HepG2 (cell line): Measurements from ENCODE around the gene IL2RG. TPM values are rescaled to one million over a fixed set of nuclear protein-coding genes. Genes with fewer than 3 reads are reported as not detected.
A peak's percentile ranks its signal among the peaks of the same experiment; 100 is the strongest.

Experiments
- HDAC2 ChIP-seq: sonication (generic); formaldehyde crosslinking; IDR thresholded peaks from 2 replicates; pipeline ENCODE4 v1.4.0; 2020; ENCODE audit warnings: missing genetic modification reagents
- JUN ChIP-seq: sonication (generic); formaldehyde crosslinking; IDR thresholded peaks from 2 replicates; pipeline ENCODE4 v1.4.0; 2020; ENCODE audit warnings: mild to moderate bottlenecking, missing genetic modification reagents
- KAT7 ChIP-seq: IDR thresholded peaks from 2 replicates; pipeline ENCODE4 v1.6.1; 2018; ENCODE audit warnings: borderline replicate concordance, missing compliant biosample characterization
- RXRB ChIP-seq: IDR thresholded peaks from 2 replicates; pipeline ENCODE4 v1.6.1; 2016; ENCODE audit warnings: borderline replicate concordance, missing genetic modification reagents, missing compliant biosample characterization
- SMC3 ChIP-seq: IDR thresholded peaks from 2 replicates; pipeline ENCODE4 v1.6.1; 2011; ENCODE audit warnings: low read length, improper control_type of control experiment
- TBP ChIP-seq: sonication (generic); formaldehyde crosslinking; IDR thresholded peaks from 2 replicates; pipeline ENCODE4 v1.5.0; 2020; ENCODE audit warnings: missing genetic modification reagents
- ZC3H4 ChIP-seq: sonication (generic); formaldehyde crosslinking; IDR thresholded peaks from 2 replicates; pipeline ENCODE4 v1.4.0; 2020; ENCODE audit warnings: missing genetic modification reagents, borderline replicate concordance
- ZKSCAN5 ChIP-seq: sonication (generic); formaldehyde crosslinking; IDR thresholded peaks from 2 replicates; pipeline ENCODE4 v1.5.1; 2020; ENCODE audit warnings: mild to moderate bottlenecking, missing genetic modification reagents
- ZKSCAN8 ChIP-seq: IDR thresholded peaks from 2 replicates; pipeline ENCODE4 v1.6.1; 2016; ENCODE audit warnings: borderline replicate concordance, missing genetic modification reagents, missing compliant biosample characterization
- ZNF33B ChIP-seq: sonication (generic); formaldehyde crosslinking; IDR thresholded peaks from 2 replicates; pipeline ENCODE4 v1.5.1; 2020; ENCODE audit warnings: mild to moderate bottlenecking, missing genetic modification reagents
- ZNF34 ChIP-seq: sonication (generic); formaldehyde crosslinking; IDR thresholded peaks from 2 replicates; pipeline ENCODE4 v1.4.0; 2020; ENCODE audit warnings: mild to moderate bottlenecking, missing genetic modification reagents, borderline replicate concordance
- ZNF569 ChIP-seq: sonication (generic); formaldehyde crosslinking; IDR thresholded peaks from 2 replicates; pipeline ENCODE4 v1.5.0; 2020; ENCODE audit warnings: mild to moderate bottlenecking, missing genetic modification reagents, moderate library complexity, borderline replicate concordance
- ZNF879 ChIP-seq: sonication (generic); formaldehyde crosslinking; IDR thresholded peaks from 2 replicates; pipeline ENCODE4 v1.8.1; 2023; ENCODE audit warnings: missing genetic modification reagents
- ZSCAN29 ChIP-seq: sonication (generic); formaldehyde crosslinking; conservative IDR thresholded peaks from 2 replicates; pipeline ENCODE4 v1.4.0; 2020; ENCODE audit warnings: mild to moderate bottlenecking, missing genetic modification reagents
- polyA plus RNA-seq, 8 experiments: library from polyadenylated mRNA; depleted of rRNA in 3 of 8; stranded (reverse) in 7 of 8; unstranded in 1 of 8; fragments of >200 nt; fragmentation: Illumina TruSeq in 4 of 8; extraction: Trizol in 4 of 8; gene quantifications; 2 replicates each; pipeline versions ENCODE4 v1.2.1 to v1.2.3, GENCODE V29; 2011 to 2016; ENCODE audit warnings: low read depth in 4 of 8, missing spikeins in 1 of 8, mixed read lengths in 1 of 8; ENCODE audit not compliant: insufficient read depth in 1 of 8
- total RNA-seq, 5 experiments: library from RNA; depleted of rRNA; stranded (reverse); fragments of >200 nt; fragmentation: Illumina TruSeq; extraction: Trizol; gene quantifications; 2 replicates each; pipeline ENCODE4 v1.2.3, GENCODE V29; 2016; ENCODE audit warnings: low read depth in 1 of 5
- TF ChIP-seq, protein P1 (sequence below): sonication (generic); formaldehyde crosslinking; IDR thresholded peaks from 2 replicates; pipeline ENCODE4 v1.5.0; 2020; ENCODE audit warnings: mild to moderate bottlenecking, missing genetic modification reagents
- TF ChIP-seq, protein P2 (sequence below): sonication (generic); formaldehyde crosslinking; IDR thresholded peaks from 2 replicates; pipeline ENCODE4 v1.5.0; 2020; ENCODE audit warnings: missing genetic modification reagents, mild to moderate bottlenecking, borderline replicate concordance
- TF ChIP-seq, protein P3 (sequence below), 2 experiments: IDR thresholded peaks; 2 replicates each; pipeline ENCODE4 v1.6.1; 2011 to 2012; ENCODE audit warnings: low read length in 2 of 2, borderline replicate concordance in 1 of 2, low read depth in 1 of 2, mild to moderate bottlenecking in 1 of 2, moderate library complexity in 1 of 2
- TF ChIP-seq, protein P4 (sequence below): sonication (generic); formaldehyde crosslinking; IDR thresholded peaks from 2 replicates; pipeline ENCODE4 v1.5.0; 2020; ENCODE audit warnings: mild to moderate bottlenecking, missing genetic modification reagents, borderline replicate concordance

IL2RG gene
- total and polyA plus RNA-seq, 2 of the 13 experiments (the other 11 are each of a cell fraction or from before 2014, with no cell fraction given) = 0.98 TPM; not detected in 1

DNA sequence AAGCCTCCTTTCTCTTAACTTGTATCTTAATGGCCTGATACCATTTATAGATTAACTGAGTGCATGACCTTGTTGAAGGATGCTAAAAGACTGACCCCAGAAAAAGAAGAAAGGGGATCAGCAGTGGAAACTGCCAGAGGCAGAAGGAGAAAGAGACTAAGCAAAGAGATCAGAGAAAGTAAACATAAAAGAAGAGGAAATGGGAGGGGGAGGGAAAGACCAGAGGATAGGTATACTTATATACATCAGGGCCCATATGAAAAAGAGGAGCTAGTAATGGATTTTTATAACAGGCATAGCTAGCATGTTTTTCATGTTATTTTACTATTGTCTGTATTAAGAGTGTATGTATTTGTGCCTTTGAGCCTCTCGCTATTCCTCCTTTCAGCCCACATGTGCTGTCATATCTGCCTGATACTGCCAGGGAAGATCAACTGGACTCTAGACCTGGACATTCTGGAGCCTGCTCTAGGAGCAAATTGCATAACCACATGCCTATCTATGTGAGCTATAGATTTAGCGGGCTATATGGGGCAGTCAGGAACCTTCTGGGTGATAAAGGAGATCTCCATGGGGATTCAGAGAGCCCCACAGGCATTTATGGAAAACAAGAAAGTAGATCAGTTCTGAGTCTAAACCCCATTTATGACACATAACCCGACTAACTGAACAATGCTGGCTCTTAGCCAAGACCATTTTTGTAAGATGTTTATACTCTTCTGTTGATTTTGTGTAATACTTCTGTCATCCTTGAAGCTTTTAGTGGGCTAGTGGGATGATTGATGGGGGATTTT is 29.9 kb downstream of the IL2RG start (continued):
- TF ChIP-seq, protein P1, sequence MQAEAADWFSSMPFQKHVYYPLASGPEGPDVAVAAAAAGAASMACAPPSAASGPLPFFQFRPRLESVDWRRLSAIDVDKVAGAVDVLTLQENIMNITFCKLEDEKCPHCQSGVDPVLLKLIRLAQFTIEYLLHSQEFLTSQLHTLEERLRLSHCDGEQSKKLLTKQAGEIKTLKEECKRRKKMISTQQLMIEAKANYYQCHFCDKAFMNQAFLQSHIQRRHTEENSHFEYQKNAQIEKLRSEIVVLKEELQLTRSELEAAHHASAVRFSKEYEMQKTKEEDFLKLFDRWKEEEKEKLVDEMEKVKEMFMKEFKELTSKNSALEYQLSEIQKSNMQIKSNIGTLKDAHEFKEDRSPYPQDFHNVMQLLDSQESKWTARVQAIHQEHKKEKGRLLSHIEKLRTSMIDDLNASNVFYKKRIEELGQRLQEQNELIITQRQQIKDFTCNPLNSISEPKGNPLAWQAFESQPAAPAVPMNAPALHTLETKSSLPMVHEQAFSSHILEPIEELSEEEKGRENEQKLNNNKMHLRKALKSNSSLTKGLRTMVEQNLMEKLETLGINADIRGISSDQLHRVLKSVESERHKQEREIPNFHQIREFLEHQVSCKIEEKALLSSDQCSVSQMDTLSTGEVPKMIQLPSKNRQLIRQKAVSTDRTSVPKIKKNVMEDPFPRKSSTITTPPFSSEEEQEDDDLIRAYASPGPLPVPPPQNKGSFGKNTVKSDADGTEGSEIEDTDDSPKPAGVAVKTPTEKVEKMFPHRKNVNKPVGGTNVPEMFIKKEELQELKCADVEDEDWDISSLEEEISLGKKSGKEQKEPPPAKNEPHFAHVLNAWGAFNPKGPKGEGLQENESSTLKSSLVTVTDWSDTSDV (CRISPR knock-in tag) = no peak
- peak; percentile 54; the same call in 1 of the 2 replicates for TF ChIP-seq RXRB (CRISPR knock-in tag)
- TF ChIP-seq, protein P2, sequence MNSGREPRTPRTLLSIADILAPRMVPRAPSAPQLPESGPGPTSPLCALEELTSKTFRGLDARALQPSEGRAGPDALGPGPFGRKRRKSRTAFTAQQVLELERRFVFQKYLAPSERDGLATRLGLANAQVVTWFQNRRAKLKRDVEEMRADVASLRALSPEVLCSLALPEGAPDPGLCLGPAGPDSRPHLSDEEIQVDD (CRISPR knock-in tag) = no peak
- TF ChIP-seq ZNF33B (CRISPR knock-in tag) = no peak
- TF ChIP-seq ZNF569 = no peak
- TF ChIP-seq HDAC2 (CRISPR knock-in tag) = peak; percentile 56; the same call in 1 of the 2 replicates
- TF ChIP-seq SMC3 = no peak
- TF ChIP-seq, protein P3, sequence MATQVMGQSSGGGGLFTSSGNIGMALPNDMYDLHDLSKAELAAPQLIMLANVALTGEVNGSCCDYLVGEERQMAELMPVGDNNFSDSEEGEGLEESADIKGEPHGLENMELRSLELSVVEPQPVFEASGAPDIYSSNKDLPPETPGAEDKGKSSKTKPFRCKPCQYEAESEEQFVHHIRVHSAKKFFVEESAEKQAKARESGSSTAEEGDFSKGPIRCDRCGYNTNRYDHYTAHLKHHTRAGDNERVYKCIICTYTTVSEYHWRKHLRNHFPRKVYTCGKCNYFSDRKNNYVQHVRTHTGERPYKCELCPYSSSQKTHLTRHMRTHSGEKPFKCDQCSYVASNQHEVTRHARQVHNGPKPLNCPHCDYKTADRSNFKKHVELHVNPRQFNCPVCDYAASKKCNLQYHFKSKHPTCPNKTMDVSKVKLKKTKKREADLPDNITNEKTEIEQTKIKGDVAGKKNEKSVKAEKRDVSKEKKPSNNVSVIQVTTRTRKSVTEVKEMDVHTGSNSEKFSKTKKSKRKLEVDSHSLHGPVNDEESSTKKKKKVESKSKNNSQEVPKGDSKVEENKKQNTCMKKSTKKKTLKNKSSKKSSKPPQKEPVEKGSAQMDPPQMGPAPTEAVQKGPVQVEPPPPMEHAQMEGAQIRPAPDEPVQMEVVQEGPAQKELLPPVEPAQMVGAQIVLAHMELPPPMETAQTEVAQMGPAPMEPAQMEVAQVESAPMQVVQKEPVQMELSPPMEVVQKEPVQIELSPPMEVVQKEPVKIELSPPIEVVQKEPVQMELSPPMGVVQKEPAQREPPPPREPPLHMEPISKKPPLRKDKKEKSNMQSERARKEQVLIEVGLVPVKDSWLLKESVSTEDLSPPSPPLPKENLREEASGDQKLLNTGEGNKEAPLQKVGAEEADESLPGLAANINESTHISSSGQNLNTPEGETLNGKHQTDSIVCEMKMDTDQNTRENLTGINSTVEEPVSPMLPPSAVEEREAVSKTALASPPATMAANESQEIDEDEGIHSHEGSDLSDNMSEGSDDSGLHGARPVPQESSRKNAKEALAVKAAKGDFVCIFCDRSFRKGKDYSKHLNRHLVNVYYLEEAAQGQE (IDR thresholded peaks at IDR 0.05; ENCODE audit: borderline replicate concordance in 1 of 2, low read depth in 1 of 2, low read length in 2 of 2) = no peak
- no peak for TF ChIP-seq ZNF879 (CRISPR knock-in tag)
- no peak for TF ChIP-seq ZSCAN29
- TF ChIP-seq, protein P4, sequence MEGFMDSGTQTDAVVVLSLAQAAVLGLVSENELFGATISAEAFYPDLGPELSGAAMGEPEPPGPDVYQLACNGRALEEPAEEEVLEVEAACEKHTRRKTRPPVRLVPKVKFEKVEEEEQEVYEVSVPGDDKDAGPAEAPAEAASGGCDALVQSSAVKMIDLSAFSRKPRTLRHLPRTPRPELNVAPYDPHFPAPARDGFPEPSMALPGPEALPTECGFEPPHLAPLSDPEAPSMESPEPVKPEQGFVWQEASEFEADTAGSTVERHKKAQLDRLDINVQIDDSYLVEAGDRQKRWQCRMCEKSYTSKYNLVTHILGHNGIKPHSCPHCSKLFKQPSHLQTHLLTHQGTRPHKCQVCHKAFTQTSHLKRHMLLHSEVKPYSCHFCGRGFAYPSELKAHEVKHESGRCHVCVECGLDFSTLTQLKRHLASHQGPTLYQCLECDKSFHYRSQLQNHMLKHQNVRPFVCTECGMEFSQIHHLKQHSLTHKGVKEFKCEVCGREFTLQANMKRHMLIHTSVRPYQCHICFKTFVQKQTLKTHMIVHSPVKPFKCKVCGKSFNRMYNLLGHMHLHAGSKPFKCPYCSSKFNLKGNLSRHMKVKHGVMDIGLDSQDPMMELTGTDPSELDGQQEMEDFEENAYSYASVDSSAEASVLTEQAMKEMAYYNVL (CRISPR knock-in tag) = peak; percentile 59; the same call in 1 of the 2 replicates
- TF ChIP-seq ZKSCAN8 (CRISPR knock-in tag) = 0 out of 2 replicates have a peak, but pooled peaks have one; percentile 28
- 0 out of 2 replicates have a peak, but pooled peaks have one; percentile 21 for TF ChIP-seq JUN (CRISPR knock-in tag)
- TF ChIP-seq KAT7 (CRISPR knock-in tag) = no peak
- no peak for TF ChIP-seq ZNF34
- TF ChIP-seq ZKSCAN5 (CRISPR knock-in tag) = no peak
- TF ChIP-seq TBP = no peak
- TF ChIP-seq ZC3H4 = no peak
